IPS-20b (cell line): ENCODE data around the gene TMEM128.
"Not testable (repeated sequence)": the region's sequence is repeated elsewhere in the genome, so short reads cannot be mapped to it uniquely, and the experiment has no call there.

Source experiments
- H3K27ac ChIP-seq: one replicate; pipeline ENCODE4 v1.5.1; 2013; ENCODE audit warnings: low read length
- H3K27me3 ChIP-seq: 2 replicates; pipeline ENCODE4 v1.6.1; 2013; ENCODE audit warnings: mild to moderate bottlenecking, low read length, inconsistent platforms; ENCODE audit not compliant: insufficient read depth
- H3K36me3 ChIP-seq: 2 replicates; pipeline ENCODE4 v1.6.1; 2013; ENCODE audit warnings: low read depth, mild to moderate bottlenecking, inconsistent platforms, low read length, moderate library complexity; ENCODE audit not compliant: insufficient read depth
- H3K4me1 ChIP-seq: 2 replicates; pipeline ENCODE4 v1.6.1; 2013; ENCODE audit warnings: mild to moderate bottlenecking, control low read depth, inconsistent platforms, low read length, moderate library complexity; ENCODE audit not compliant: insufficient read depth
- H3K4me3 ChIP-seq: 2 replicates; pipeline ENCODE4 v1.5.1; 2013; ENCODE audit warnings: mild to moderate bottlenecking, low read length, inconsistent platforms
- H3K9ac ChIP-seq: 2 replicates; pipeline ENCODE4 v1.6.1; 2013; ENCODE audit warnings: low read depth, mild to moderate bottlenecking, inconsistent platforms, low read length, moderate library complexity
- H3K9me3 ChIP-seq: 2 replicates; pipeline ENCODE4 v1.6.1; 2013; ENCODE audit warnings: mild to moderate bottlenecking, low read depth, low read length, inconsistent platforms; ENCODE audit not compliant: insufficient read depth

Gene TMEM128

DNA sequence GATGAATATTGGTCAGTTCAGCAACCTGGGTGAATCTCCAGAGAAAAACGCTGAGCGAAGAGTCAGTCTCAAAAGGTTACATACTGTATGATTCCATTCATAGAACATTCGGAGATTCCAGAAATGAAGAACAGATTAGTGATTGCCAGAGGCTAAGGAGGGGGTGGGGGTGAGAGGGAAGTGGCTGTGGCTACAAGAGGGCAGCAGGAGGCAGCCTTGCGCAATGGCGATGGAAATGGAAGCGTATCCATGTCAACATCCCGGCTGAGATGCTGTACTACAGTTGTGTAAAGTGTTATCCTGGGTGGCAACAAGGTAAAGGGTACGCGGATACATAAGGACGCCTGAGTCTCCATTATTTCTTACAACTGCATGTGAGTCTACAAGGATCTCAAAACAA, 23.9 kb upstream of the TMEM128 start:
- H3K36me3 ChIP-seq = peaks cover 94% of the 10 kb centered on the region
- no peak overlapping the region for H3K9ac ChIP-seq
- H3K9me3 ChIP-seq = no peaks in the 10 kb centered on the region
- H3K27ac ChIP-seq = no peak overlapping the region
- H3K4me1 ChIP-seq = no peaks in the 10 kb centered on the region
- H3K4me3 ChIP-seq = no peak overlapping the region
- H3K27me3 ChIP-seq = no peaks in the 10 kb centered on the region

DNA sequence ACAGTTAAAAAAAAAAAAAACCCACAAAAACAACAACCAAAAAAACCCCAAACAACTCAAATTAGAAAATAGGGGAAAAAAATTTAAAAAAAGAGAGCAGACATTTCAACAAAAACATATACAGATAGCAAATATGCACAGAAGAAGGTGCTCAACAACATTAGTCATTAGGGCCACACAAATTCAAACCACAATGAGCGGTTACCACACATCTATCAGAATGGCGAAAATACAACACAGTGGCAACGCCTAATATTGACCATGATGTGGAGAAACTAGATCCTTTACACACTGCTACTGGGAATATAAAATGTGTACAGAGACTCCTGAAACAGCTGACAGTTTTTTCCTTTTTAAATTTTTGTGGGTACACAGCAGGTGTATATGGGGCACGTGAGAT, 22.5 kb upstream of the TMEM128 start:
- Histone ChIP-seq H3K9ac (no peak overlapping the region), H3K27me3 (no peaks in the 10 kb centered on the region), H3K9me3 (no peaks in the 10 kb centered on the region), H3K36me3 (peaks cover 91% of the 10 kb centered on the region), H3K27ac (no peak overlapping the region), H3K4me1 (no peaks in the 10 kb centered on the region), H3K4me3 (no peak overlapping the region)

DNA sequence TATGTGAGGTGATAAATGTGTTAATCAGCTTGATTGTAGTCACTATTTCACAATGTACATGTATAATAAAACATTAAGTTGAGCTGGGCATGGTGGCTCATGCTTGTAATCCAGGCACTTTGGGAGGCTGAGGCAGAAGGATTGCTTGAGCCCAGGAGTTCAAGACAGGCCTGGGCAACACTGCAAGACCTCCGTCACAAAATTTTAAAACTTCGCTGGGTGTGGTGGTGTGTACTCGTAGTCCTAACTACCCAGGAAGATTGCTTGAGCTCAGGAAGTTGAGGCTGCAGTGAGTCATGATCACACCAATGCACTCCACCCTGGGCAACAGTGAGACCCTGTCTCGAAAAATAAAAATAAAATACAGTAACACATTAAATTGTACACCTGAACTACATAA, 21.8 kb upstream of the TMEM128 start:
- Histone ChIP-seq H3K27me3 (no peaks in the 10 kb centered on the region), H3K4me1 (no peaks in the 10 kb centered on the region), H3K9me3 (no peaks in the 10 kb centered on the region), H3K27ac (no peak overlapping the region), H3K36me3 (peaks cover 85% of the 10 kb centered on the region), H3K4me3 (no peak overlapping the region), H3K9ac (no peak overlapping the region)

DNA sequence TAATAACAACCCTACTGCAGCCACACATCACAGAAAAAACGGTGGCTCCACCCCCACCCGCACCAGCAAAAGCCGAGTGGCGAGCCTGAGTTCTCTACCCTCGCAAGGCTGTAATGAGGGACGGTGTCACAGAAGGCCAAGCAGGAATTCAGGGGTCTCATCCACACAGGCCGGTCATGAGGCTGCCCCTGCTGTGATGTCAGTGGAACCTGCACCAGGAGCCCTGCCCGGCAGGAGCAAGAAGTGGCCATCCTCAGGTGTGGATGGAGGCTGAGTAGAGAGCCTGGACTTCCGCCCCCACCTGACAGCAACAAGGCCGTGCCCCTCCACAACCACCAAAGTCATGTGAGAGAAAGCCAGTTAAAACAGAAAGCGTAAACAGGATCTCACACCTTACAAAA, 21.3 kb upstream of the TMEM128 start:
- no peak overlapping the region for H3K27ac ChIP-seq
- H3K9me3 ChIP-seq = no peaks in the 10 kb centered on the region
- H3K9ac ChIP-seq = no peak overlapping the region
- peaks cover 79% of the 10 kb centered on the region for H3K36me3 ChIP-seq
- no peak overlapping the region for H3K4me3 ChIP-seq
- H3K27me3 ChIP-seq = no peaks in the 10 kb centered on the region
- no peaks in the 10 kb centered on the region for H3K4me1 ChIP-seq

DNA sequence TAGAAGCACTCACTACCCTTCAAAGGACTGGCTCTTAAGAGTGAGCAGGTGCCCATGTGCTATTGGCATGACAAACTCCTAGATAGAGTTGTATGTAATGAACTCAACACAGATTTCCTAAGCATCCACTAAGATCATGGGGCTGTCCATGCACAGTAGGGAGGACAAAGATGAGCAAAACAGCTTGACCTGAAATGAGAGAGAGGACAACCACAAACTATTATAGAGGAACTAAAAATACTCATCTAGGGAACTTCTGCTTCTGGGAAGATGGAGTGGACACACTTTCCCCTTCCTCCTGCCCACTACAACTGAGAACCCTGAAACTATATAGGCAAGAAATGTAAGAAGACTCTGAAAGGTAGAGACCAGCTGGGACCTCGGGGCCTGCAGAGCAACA, 20.8 kb upstream of the TMEM128 start:
- Histone ChIP-seq H3K9ac (no peak overlapping the region), H3K4me3 (no peak overlapping the region), H3K9me3 (no peaks in the 10 kb centered on the region), H3K36me3 (peaks cover 74% of the 10 kb centered on the region), H3K27ac (no peak overlapping the region), H3K27me3 (no peaks in the 10 kb centered on the region), H3K4me1 (no peaks in the 10 kb centered on the region)

DNA sequence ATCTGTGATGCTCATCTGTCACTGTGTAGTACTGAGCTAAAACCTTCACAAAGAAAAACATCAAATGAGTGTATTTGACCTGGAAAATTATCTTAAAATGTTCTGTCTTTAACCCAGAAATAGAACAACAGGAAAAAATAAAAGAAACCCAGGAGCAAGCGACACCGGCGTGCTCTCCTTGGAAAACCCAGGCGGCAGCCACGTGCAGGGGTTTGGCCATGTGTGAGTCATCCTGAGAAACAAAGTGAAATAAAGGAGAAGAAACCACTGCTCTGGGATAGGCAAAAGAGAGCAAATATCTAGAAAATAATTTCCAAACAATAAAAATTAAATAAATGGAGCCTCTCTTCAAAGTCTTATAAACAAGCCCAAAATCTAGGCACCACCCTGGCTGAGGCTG, 20.0 kb upstream of the TMEM128 start:
- H3K4me3 ChIP-seq = no peak overlapping the region
- peaks cover 66% of the 10 kb centered on the region for H3K36me3 ChIP-seq
- H3K9ac ChIP-seq = no peak overlapping the region
- no peaks in the 10 kb centered on the region for H3K9me3 ChIP-seq
- H3K27me3 ChIP-seq = no peaks in the 10 kb centered on the region
- H3K4me1 ChIP-seq = no peaks in the 10 kb centered on the region
- no peak overlapping the region for H3K27ac ChIP-seq

DNA sequence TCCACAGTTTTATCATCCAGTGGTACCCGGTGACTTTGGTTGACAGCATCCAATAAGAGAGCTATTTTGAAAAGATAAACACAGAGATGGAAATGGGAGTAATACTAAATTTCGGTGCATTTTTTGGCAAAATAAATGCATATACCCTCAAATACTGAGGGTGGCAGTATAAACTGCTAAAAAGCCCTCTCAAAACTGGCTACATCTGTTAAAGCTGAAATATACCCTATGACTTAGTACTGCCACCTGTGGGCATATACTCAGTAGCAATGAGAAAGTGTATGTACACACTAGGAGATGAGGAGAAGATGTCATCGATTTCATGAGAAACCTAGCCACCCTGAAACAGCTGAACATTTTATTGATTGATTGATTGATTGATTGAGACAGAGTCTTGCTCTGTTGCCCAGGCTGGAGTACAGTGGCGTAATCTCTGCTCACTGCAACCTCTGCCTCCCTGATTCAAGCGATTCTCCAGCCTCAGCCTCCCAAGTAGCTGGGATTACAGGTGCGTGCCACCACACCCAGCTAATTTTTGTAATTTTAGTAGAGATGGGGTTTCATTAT, 12.2 kb upstream of the TMEM128 start:
- Histone ChIP-seq H3K9ac (no peak overlapping the region), H3K4me3 (no peak overlapping the region), H3K9me3 (no peaks in the 10 kb centered on the region), H3K27ac (no peak overlapping the region), H3K36me3 (no peaks in the 10 kb centered on the region), H3K27me3 (no peaks in the 10 kb centered on the region), H3K4me1 (no peaks in the 10 kb centered on the region)

DNA sequence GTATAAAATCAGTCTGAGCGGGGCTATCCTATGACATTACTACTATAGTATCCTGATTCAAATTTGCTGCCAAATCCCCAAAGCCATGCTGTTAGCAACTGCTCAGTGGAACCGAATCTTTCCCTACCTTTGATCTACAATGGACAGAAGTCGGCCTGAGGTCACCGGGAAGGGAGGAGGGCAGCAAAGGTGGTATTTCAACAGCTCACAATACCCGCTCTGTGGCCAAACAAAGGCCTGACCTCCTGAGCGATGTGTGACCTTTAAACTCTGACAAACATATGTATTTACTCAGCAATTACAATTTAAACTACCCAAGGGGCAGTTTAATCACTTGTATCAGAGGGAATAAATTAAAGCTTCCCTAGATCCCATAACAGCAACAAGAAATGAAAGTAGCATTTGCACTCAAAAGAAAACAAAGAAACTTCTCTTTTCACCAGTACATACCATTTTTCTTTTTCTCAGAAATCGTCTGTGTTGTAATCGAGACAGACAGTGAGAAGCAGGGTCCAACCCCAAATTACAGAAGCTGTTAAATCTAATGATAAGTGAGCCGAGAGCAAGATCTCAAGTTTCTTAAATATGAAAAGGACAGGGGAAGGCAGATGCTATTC, 11.6 kb upstream of the TMEM128 start:
- Histone ChIP-seq H3K4me3 (no peak overlapping the region), H3K4me1 (no peaks in the 10 kb centered on the region), H3K27ac (no peak overlapping the region), H3K36me3 (no peaks in the 10 kb centered on the region), H3K9ac (no peak overlapping the region), H3K9me3 (no peaks in the 10 kb centered on the region), H3K27me3 (no peaks in the 10 kb centered on the region)

DNA sequence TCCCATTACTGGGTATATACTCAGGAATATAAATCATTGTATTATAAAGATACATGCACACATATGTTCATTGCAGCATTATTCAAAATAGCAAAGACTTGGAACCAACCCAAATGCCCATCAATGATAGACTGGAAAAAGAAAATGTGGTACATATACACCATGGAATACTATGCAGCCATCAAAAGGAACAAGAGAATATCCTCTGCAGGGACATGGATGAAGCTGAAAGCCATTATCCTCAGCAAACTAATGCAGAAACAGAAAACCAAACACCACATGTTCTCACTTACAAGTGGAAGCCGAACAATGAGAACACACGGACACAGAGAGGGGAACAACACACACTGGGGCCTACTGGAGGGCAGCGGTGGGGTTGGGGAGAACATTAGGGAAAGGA, 9.7 kb upstream of the TMEM128 start:
- not testable (repeated sequence) for H3K27me3 ChIP-seq, H3K27ac ChIP-seq, H3K36me3 ChIP-seq, H3K4me1 ChIP-seq, H3K9ac ChIP-seq, H3K9me3 ChIP-seq, H3K4me3 ChIP-seq

DNA sequence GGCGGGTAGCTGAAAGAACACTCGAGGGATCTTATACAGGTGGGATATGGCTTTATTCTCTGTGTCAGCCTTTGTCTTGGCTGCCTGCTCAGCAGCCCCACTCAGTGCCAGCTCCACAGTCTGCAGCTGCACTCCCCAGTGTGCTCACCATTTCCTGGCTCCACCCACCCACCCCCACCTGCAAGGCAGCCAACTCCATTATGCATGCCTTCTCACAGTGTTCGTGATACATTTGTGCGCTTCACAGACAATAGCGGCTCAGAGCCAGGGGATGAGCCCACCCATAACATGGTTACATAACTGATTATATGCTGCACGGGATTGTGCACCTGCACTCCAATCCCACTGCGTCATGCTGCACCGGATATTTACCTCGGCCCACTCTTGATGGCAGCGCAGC, 8.8 kb upstream of the TMEM128 start:
- H3K9me3 ChIP-seq = no peaks in the 10 kb centered on the region
- H3K9ac ChIP-seq = no peak overlapping the region

DNA sequence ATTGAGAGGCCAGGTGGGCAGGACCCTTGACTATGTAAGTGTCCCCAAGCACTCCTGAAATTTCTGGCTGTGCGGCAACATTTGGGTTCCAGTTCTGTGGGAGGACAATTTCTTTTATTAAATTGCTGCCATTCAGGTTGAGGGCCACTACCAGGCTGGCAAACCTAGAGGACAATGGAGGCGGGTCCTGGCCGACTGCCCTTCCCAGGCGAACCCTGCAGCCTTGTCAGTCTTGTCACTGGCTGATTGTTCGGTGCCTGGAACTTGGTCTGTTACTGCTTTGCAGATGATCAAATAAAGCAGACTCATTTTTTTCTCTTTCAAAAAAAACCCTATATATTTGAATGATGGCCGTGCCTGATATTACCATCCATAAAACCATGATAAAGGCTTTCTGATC, 6.6 kb upstream of the TMEM128 start:
- Histone ChIP-seq H3K36me3 (no peaks in the 10 kb centered on the region), H3K9me3 (no peaks in the 10 kb centered on the region), H3K4me3 (no peak overlapping the region), H3K9ac (no peak overlapping the region), H3K27ac (no peak overlapping the region), H3K4me1 (no peaks in the 10 kb centered on the region), H3K27me3 (peaks cover 6% of the 10 kb centered on the region; the same call in 1 of the 2 replicates)

More for the DNA sequence above, 8.8 kb upstream of the TMEM128 start:
- Histone ChIP-seq H3K27me3 (0 out of 2 replicates have a peak, but pooled peaks cover under 1% of the 10 kb centered on the region), H3K4me1 (no peaks in the 10 kb centered on the region), H3K36me3 (no peaks in the 10 kb centered on the region), H3K4me3 (no peak overlapping the region), H3K27ac (no peak overlapping the region)

DNA sequence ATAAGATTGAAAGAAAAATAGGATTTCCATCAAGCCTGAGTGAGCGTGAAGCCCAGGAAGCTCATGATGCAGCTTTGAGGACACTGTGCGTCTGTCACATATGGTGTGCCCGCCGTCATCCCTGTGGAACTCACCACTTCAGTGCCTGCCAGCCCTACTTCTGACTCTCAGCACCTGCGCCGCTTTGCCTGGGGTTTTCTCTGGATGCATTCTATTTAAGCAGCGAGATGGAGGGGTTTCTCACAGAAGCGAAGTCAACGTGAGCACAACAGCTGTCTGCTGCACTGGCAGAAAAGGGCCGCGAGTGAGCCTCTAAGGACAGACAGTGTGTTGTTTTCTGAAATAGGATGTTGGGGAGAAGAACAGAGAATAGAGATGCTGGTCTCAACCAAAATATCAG, 6.2 kb upstream of the TMEM128 start:
- Histone ChIP-seq H3K36me3 (no peaks in the 10 kb centered on the region), H3K4me3 (no peak overlapping the region), H3K4me1 (no peaks in the 10 kb centered on the region), H3K9ac (no peak overlapping the region), H3K9me3 (no peaks in the 10 kb centered on the region), H3K27ac (no peak overlapping the region), H3K27me3 (peaks cover 6% of the 10 kb centered on the region; the same call in 1 of the 2 replicates)
